Renal pelvis (tissue), 4 donors: ENCODE data around the gene INCENP. TPM values are rescaled to one million over a fixed set of nuclear protein-coding genes. Genes with fewer than 3 reads are reported as not detected.

Source experiments
- DNase-seq: peaks from one replicate; pipeline ENCODE4 v3.0.0-alpha.2; 2013
- polyA plus RNA-seq, 3 donors: library from polyadenylated mRNA; unstranded; fragments of 120-200 nt; gene quantifications; one replicate each; pipeline ENCODE4 v1.2.1, GENCODE V29; 2013; ENCODE audit not compliant: insufficient read length in 3 of 3

The INCENP gene
- polyA plus RNA-seq, 3 donors: 40.1 to 45.8 (median 40.5) TPM

GRCh38 chr11:62140304-62141110, 16.7 kb downstream of the INCENP start:
- DNase-seq: no peak

GRCh38 chr11:62141111-62142042, 17.6 kb downstream of the INCENP start:
- DNase-seq: no peak

- DNase-seq: no peak
These were observed 18.2 kb downstream of the INCENP start for GRCh38 chr11:62142043-62142375.

- no peak for DNase-seq
These were observed 19.1 kb downstream of the INCENP start for GRCh38 chr11:62142921-62143320.

- DNase-seq: no peak
These were observed 19.9 kb downstream of the INCENP start for GRCh38 chr11:62143727-62144126.

- no peak for DNase-seq
These were observed 20.9 kb downstream of the INCENP start for GRCh38 chr11:62144641-62145255.

- DNase-seq: no peak
These were observed 21.6 kb downstream of the INCENP start for GRCh38 chr11:62145261-62145871.

GRCh38 chr11:62146476-62147200, 22.8 kb downstream of the INCENP start:
- no peak for DNase-seq

- DNase-seq: no peak
These were observed 23.7 kb downstream of the INCENP start for GRCh38 chr11:62147545-62147944.

GRCh38 chr11:62148271-62148980, 24.6 kb downstream of the INCENP start:
- no peak for DNase-seq

GRCh38 chr11:62149986-62150886, 26.4 kb downstream of the INCENP start:
- DNase-seq: no peak

GRCh38 chr11:62150887-62151736, 27.3 kb downstream of the INCENP start:
- DNase-seq: no peak

GRCh38 chr11:62151737-62152102, 27.9 kb downstream of the INCENP start:
- DNase-seq: no peak

- no peak for DNase-seq
These were observed 28.7 kb downstream of the INCENP start for GRCh38 chr11:62152245-62153086.

GRCh38 chr11:62153087-62153395, 29.2 kb downstream of the INCENP start:
- no peak for DNase-seq

GRCh38 chr11:62153617-62154016, 29.8 kb downstream of the INCENP start:
- DNase-seq: no peak

- no peak for DNase-seq
These were observed 33.8 kb downstream of the INCENP start for GRCh38 chr11:62157603-62158002.

GRCh38 chr11:62166371-62166770, 42.6 kb downstream of the INCENP start:
- DNase-seq: no peak
